Stomach (tissue), 9 donors: ENCODE results near the gene IQSEC1. TPM values are rescaled to one million over a fixed set of nuclear protein-coding genes. Genes with fewer than 3 reads are reported as not detected.

Source experiments
- DNase-seq, 2 donors: peaks; one replicate each; pipeline versions ENCODE4 v3.0.0 to v3.0.0-alpha.2; 2013 to 2019
- H3K27ac ChIP-seq, 5 donors: fragments of 200-600 bp in 4 of 5; sonication (generic) in 4 of 5; one replicate each; pipeline ENCODE4 v1.5.1; 2013 to 2019; ENCODE audit warnings: mild to moderate bottlenecking in 1 of 5, moderate library complexity in 1 of 5
- H3K27me3 ChIP-seq, 3 donors: fragments of 200-600 bp; sonication (generic); one replicate each; pipeline ENCODE4 v1.5.1; 2017 to 2019; ENCODE audit warnings: mixed run types in 1 of 3
- H3K36me3 ChIP-seq, 4 donors: fragments of 200-600 bp; sonication (generic); 1 replicate in 3 of 4; 2 replicates in 1 of 4; pipeline ENCODE4 v1.5.1; 2016 to 2019
- H3K4me1 ChIP-seq, 4 donors: fragments of 200-600 bp; sonication (generic); one replicate each; pipeline ENCODE4 v1.5.1; 2016 to 2019
- H3K4me3 ChIP-seq, 4 donors: fragments of 200-600 bp; sonication (generic) in 3 of 4; one replicate each; pipeline ENCODE4 v1.5.1; 2016 to 2019; ENCODE audit warnings: mild to moderate bottlenecking in 1 of 4
- H3K9me3 ChIP-seq, 4 donors: fragments of 200-600 bp; sonication (generic); one replicate each; pipeline ENCODE4 v1.5.1; 2016 to 2019
- EP300 ChIP-seq: sonication (generic); formaldehyde crosslinking; IDR thresholded peaks from one replicate; pipeline ENCODE4 v1.6.1; 2017; ENCODE audit warnings: antibody characterized with exemption
- POLR2A ChIP-seq, 4 donors: fragments of 450-650 bp; IDR thresholded peaks; one replicate each; pipeline ENCODE4 v1.6.1; 2016; ENCODE audit warnings: antibody characterized with exemption in 4 of 4, control low read depth in 2 of 4, mild to moderate bottlenecking in 1 of 4, moderate library complexity in 1 of 4
- POLR2AphosphoS5 ChIP-seq, 3 donors: sonication (generic); formaldehyde crosslinking; IDR thresholded peaks; one replicate each; pipeline ENCODE4 v1.6.1; 2016; ENCODE audit warnings: antibody characterized with exemption in 3 of 3
- WGBS, 5 donors: extraction: QIAGEN DNeasy Blood & Tissue Kit in 3 of 5; methylation state at CpG; one replicate each; pipeline versions ENCODE4 v1.1.5 to v1.1.7; 2013 to 2018; 5-methylcytosine and 5-hydroxymethylcytosine counted together
- intact Hi-C: fragments of 100-400 bp; cut with DNase I; formaldehyde crosslinking; loops from one replicate; pipeline ENCODE4 v1.15.1; 2023; ENCODE audit warnings: low total_unique reads
- polyA plus RNA-seq, 3 donors: library from polyadenylated mRNA; stranded (reverse); fragments of 200-250 nt; gene quantifications; one replicate each; pipeline ENCODE4 v1.2.3, GENCODE V29; 2013
- total RNA-seq, 5 donors: library from RNA; depleted of rRNA; stranded (reverse); fragments of >200 nt; gene quantifications; one replicate each; pipeline versions ENCODE4 v1.1.0 to v1.2.3, GENCODE V29; 2014 to 2016
- TF ChIP-seq, protein P1 (sequence below), 7 experiments: fragments of 450-650 bp in 4 of 7; fragments of 200-600 bp in 3 of 7; sonication (generic) in 3 of 7; IDR thresholded peaks; one replicate each; pipeline ENCODE4 v1.5.1; 2016 to 2019; ENCODE audit warnings: antibody characterized with exemption in 7 of 7, control low read depth in 2 of 7, mild to moderate bottlenecking in 1 of 7
- donor health status: healthy with polysubstance abuse.
- donor health status: Bipolar disorder and iron deficiency.
- donor health status: healthy.

The IQSEC1 gene
- total and polyA plus RNA-seq, 8 donors = 6.7 to 46.9 (median 20.8) TPM

DNA sequence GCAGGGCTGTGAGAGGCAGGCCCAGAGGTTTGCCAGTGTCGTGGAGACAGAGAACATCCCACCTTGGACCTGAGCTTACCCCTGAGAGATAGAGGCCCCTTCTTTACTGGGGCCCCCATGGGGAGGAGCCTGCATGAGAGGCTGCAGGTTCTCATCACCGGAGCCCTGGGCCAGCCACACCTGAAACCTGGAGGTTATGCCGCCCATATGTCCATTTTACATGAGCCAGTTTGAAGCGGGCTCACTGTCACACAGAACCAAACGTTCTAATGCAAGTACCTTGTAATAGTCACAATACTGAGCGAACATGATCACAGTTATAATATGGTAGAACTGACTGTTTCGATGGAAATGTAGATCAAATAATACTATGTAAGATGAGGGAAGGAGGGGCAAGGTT, 6.3 kb upstream of the IQSEC1 start:
- DNase-seq = no peak
- Histone ChIP-seq H3K9me3 (no peaks in the 10 kb centered on the region), H3K27me3 (peaks cover 0 to 44% (median 11%) of the 10 kb centered on the region in 3 donors), H3K4me3 (no peak overlapping the region), H3K4me1 (peaks cover 0 to 7% (median 4%) of the 10 kb centered on the region in 4 donors), H3K27ac (no peak overlapping the region), H3K36me3 (no peaks in the 10 kb centered on the region)
- TF ChIP-seq, protein P1, sequence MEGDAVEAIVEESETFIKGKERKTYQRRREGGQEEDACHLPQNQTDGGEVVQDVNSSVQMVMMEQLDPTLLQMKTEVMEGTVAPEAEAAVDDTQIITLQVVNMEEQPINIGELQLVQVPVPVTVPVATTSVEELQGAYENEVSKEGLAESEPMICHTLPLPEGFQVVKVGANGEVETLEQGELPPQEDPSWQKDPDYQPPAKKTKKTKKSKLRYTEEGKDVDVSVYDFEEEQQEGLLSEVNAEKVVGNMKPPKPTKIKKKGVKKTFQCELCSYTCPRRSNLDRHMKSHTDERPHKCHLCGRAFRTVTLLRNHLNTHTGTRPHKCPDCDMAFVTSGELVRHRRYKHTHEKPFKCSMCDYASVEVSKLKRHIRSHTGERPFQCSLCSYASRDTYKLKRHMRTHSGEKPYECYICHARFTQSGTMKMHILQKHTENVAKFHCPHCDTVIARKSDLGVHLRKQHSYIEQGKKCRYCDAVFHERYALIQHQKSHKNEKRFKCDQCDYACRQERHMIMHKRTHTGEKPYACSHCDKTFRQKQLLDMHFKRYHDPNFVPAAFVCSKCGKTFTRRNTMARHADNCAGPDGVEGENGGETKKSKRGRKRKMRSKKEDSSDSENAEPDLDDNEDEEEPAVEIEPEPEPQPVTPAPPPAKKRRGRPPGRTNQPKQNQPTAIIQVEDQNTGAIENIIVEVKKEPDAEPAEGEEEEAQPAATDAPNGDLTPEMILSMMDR (IDR thresholded peaks at IDR 0.05) = no peak
- TF ChIP-seq POLR2A (IDR thresholded peaks at IDR 0.05) = no peak
- TF ChIP-seq POLR2AphosphoS5 (IDR thresholded peaks at IDR 0.05) = no peak
- no peak for TF ChIP-seq EP300
- intact Hi-C loops = no loop called here
- 87 to 93% (median 91%) methylated on average over 7 of the region's 7 CpGs for WGBS, 5 donors

GRCh38 chr3:13079051-13079450, 5.8 kb upstream of the IQSEC1 start:
- no peaks in the 10 kb centered on the region for H3K9me3 ChIP-seq
- no peak overlapping the region for H3K27ac ChIP-seq
- H3K4me3 ChIP-seq = no peak overlapping the region
- no peaks in the 10 kb centered on the region for H3K36me3 ChIP-seq
- H3K27me3 ChIP-seq = peaks cover 0 to 48% (median 15%) of the 10 kb centered on the region in 3 donors
- no peak for TF ChIP-seq POLR2A (IDR thresholded peaks at IDR 0.05)
- no peak for TF ChIP-seq POLR2AphosphoS5 (IDR thresholded peaks at IDR 0.05)
- TF ChIP-seq EP300 = no peak
- TF ChIP-seq, protein P1 (IDR thresholded peaks at IDR 0.05) = no peak
- intact Hi-C loops = no loop called here
- no peak for DNase-seq
- 63 to 73% (median 71%) methylated on average over 7 of the region's 7 CpGs for WGBS, 5 donors
- peaks cover 0 to 7% (median 4%) of the 10 kb centered on the region in 4 donors for H3K4me1 ChIP-seq

- peaks cover 0 to 56% (median 22%) of the 10 kb centered on the region in 3 donors for H3K27me3 ChIP-seq
- intact Hi-C loops = no loop called here
- H3K4me3 ChIP-seq = no peak overlapping the region
- peak in 1 of 2 donors; percentile 62 for DNase-seq
- no peaks in the 10 kb centered on the region for H3K9me3 ChIP-seq
- H3K36me3 ChIP-seq = no peaks in the 10 kb centered on the region
- peaks cover 0 to 14% (median 9%) of the 10 kb centered on the region in 4 donors for H3K4me1 ChIP-seq
- 47 to 59% (median 48%) methylated on average over 8 to 12 of the region's 12 CpGs for WGBS, 5 donors
- TF ChIP-seq POLR2AphosphoS5 (IDR thresholded peaks at IDR 0.05) (no peak), EP300 (no peak), POLR2A (IDR thresholded peaks at IDR 0.05) (no peak)
- TF ChIP-seq, protein P1 (IDR thresholded peaks at IDR 0.05) = no peak
- no peak overlapping the region for H3K27ac ChIP-seq
Measured at GRCh38 chr3:13078163-13078905, 5.1 kb upstream of the IQSEC1 start.

DNA sequence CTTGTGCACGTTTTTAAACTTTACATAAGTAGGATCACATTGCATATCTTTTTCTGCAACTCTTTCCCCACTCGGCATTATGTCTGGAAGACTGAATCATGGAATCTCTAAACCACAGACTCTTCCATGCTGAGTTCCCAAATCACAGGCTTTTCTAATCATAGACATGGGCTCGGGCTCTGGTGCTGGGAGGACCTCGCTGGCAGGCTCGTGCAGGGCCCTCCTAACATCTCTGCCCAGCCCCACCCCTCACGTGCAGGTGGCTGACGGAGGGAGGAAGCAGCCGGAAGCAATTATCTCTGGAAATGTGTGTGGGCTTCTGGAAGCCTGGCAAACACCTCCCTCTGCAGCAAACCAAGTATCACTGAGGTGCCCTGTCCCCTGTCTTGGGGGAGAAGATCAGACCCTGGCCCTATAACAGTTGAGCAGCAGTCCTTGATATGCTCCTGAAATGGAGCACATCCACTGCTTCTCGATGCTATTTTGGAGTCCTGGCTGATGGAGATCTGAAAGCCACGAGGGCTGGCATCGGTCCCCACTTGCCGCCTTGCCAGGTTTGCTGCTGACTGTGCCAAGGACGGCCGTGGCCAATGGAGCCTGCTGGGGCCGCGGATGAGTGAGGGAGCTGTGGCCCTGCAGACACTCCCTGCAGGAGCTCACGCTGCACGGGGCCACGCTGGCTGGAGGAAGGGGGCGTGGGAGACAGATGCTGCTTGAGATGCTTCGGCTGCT, 4.4 kb upstream of the IQSEC1 start:
- intact Hi-C loops = no loop called here
- Histone ChIP-seq H3K36me3 (no peaks in the 10 kb centered on the region), H3K9me3 (no peaks in the 10 kb centered on the region), H3K4me3 (no peak overlapping the region), H3K27ac (no peak overlapping the region), H3K27me3 (peaks cover 0 to 63% (median 29%) of the 10 kb centered on the region in 3 donors), H3K4me1 (peaks cover 0 to 21% (median 16%) of the 10 kb centered on the region in 4 donors)
- DNase-seq = peak in 1 of 2 donors; percentile 45
- 22 to 44% (median 38%) methylated on average over 16 to 21 of the region's 21 CpGs for WGBS, 5 donors
- TF ChIP-seq, protein P1 (IDR thresholded peaks at IDR 0.05) = no peak
- TF ChIP-seq POLR2AphosphoS5 (IDR thresholded peaks at IDR 0.05) (no peak), POLR2A (IDR thresholded peaks at IDR 0.05) (no peak), EP300 (no peak)
